DND-41 (cell line): ENCODE data around the gene PPP1R12A.

Experiments used
- CTCF ChIP-seq: IDR thresholded peaks from 2 replicates; pipeline ENCODE4 v1.5.1; 2012; ENCODE audit warnings: borderline replicate concordance, low read length, moderate library complexity, mild to moderate bottlenecking; ENCODE audit not compliant: poor library complexity, severe bottlenecking; ENCODE audit errors: extremely low read depth
- EZH2 ChIP-seq: IDR thresholded peaks from 3 replicates; pipeline ENCODE4 v1.6.1; 2012; ENCODE audit warnings: borderline replicate concordance, low read depth, mild to moderate bottlenecking, moderate library complexity, low read length, inconsistent platforms; ENCODE audit not compliant: severe bottlenecking

- TF ChIP-seq CTCF (no peak), EZH2 (no peak)
Measured at GRCh38 chr12:79954037-79954610, 19.2 kb upstream of the PPP1R12A start.
